Nephron (organoid): Measurements from ENCODE around the gene PPARG.
A peak's percentile ranks its signal among the peaks of the same experiment; 100 is the strongest.

Experiments
- H3K27ac Mint-ChIP-seq, 3 experiments: 2 replicates each; pipeline ENCODE4 v1.8.0; 2020; ENCODE audit warnings: mixed read lengths in 3 of 3, mild to moderate bottlenecking in 2 of 3, moderate library complexity in 1 of 3
- H3K27me3 Mint-ChIP-seq: 2 replicates; pipeline ENCODE4 v1.8.0; 2021; ENCODE audit warnings: low read depth, mild to moderate bottlenecking, moderate library complexity, mixed read lengths
- H3K36me3 Mint-ChIP-seq: 2 replicates; pipeline ENCODE4 v1.8.0; 2020; ENCODE audit warnings: low read depth, mixed read lengths
- H3K4me1 Mint-ChIP-seq: 2 replicates; pipeline ENCODE4 v1.8.0; 2020; ENCODE audit warnings: mixed read lengths
- H3K4me3 Mint-ChIP-seq, 3 experiments: 2 replicates each; pipeline ENCODE4 v1.8.0; 2020; ENCODE audit warnings: mild to moderate bottlenecking in 3 of 3, mixed read lengths in 3 of 3, moderate library complexity in 2 of 3
- H3K9me3 Mint-ChIP-seq: 2 replicates; pipeline ENCODE4 v1.8.0; 2020; ENCODE audit warnings: mixed read lengths
- CTCF ChIP-seq, 3 experiments: fragments of 200-600 bp; sonication (generic); IDR thresholded peaks; one replicate each; pipeline ENCODE4 v1.5.0; 2021; ENCODE audit warnings: antibody characterized with exemption in 3 of 3; ENCODE audit not compliant: unreplicated experiment in 3 of 3

Gene PPARG

GRCh38 chr3:12461097-12461649 lies 172.3 kb downstream of the PPARG start:
- H3K9me3 Mint-ChIP-seq: no peaks in the 10 kb centered on the region
- no peak for TF ChIP-seq CTCF (IDR thresholded peaks at IDR 0.05; ENCODE audit: unreplicated experiment in 3 of 3)
- no peak overlapping the region for H3K4me3 Mint-ChIP-seq
- no peaks in the 10 kb centered on the region for H3K36me3 Mint-ChIP-seq
- no peak overlapping the region for H3K27ac Mint-ChIP-seq
- H3K4me1 Mint-ChIP-seq: no peaks in the 10 kb centered on the region
- H3K27me3 Mint-ChIP-seq: peaks cover 4% of the 10 kb centered on the region

GRCh38 chr3:12462159-12462947 lies 173.5 kb downstream of the PPARG start:
- Mint-ChIP-seq H3K4me3 (no peak overlapping the region), H3K27me3 (peaks cover 4% of the 10 kb centered on the region), H3K9me3 (no peaks in the 10 kb centered on the region), H3K36me3 (no peaks in the 10 kb centered on the region), H3K4me1 (no peaks in the 10 kb centered on the region), H3K27ac (peak overlapping the region in 1 of 3 experiments; percentile 12)
- no peak for TF ChIP-seq CTCF (IDR thresholded peaks at IDR 0.05; ENCODE audit: unreplicated experiment in 3 of 3)

GRCh38 chr3:12463686-12464085 lies 174.8 kb downstream of the PPARG start:
- no peak overlapping the region for H3K27ac Mint-ChIP-seq
- no peaks in the 10 kb centered on the region for H3K27me3 Mint-ChIP-seq
- no peak for TF ChIP-seq CTCF (IDR thresholded peaks at IDR 0.05; ENCODE audit: unreplicated experiment in 3 of 3)
- no peaks in the 10 kb centered on the region for H3K9me3 Mint-ChIP-seq
- no peak overlapping the region for H3K4me3 Mint-ChIP-seq
- H3K4me1 Mint-ChIP-seq: no peaks in the 10 kb centered on the region
- no peaks in the 10 kb centered on the region for H3K36me3 Mint-ChIP-seq

DNA sequence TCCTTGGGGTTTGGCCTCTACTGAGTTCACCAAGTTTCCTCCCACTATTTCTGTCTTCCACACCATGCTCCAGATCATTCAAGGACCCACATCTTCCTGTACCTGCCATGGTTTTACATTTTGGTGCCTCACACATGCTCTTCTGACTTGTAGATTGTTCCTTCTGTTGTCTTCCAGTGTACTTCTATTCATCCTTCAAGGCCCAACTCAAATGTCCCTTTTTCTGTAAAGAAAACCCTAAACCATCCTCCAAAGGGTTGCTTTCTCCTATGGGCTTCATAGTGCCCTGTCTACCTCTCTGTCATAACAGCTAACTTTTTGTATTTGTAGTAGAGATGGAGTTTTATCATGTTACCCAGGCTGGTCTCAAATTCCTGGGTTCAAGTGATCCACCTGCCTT lies 175.3 kb downstream of the PPARG start:
- no peak for TF ChIP-seq CTCF (IDR thresholded peaks at IDR 0.05; ENCODE audit: unreplicated experiment in 3 of 3)
- Mint-ChIP-seq H3K9me3 (no peaks in the 10 kb centered on the region), H3K27ac (peak overlapping the region in 1 of 3 experiments; percentile 14), H3K4me1 (no peaks in the 10 kb centered on the region), H3K4me3 (no peak overlapping the region), H3K27me3 (no peaks in the 10 kb centered on the region), H3K36me3 (no peaks in the 10 kb centered on the region)

GRCh38 chr3:12465151-12465835 lies 176.4 kb downstream of the PPARG start:
- no peaks in the 10 kb centered on the region for H3K9me3 Mint-ChIP-seq
- H3K36me3 Mint-ChIP-seq: no peaks in the 10 kb centered on the region
- H3K27ac Mint-ChIP-seq: peak overlapping the region; percentile 66 to 93 (median 85)
- no peak overlapping the region for H3K4me3 Mint-ChIP-seq
- H3K27me3 Mint-ChIP-seq: no peaks in the 10 kb centered on the region
- no peak for TF ChIP-seq CTCF (IDR thresholded peaks at IDR 0.05; ENCODE audit: unreplicated experiment in 3 of 3)
- H3K4me1 Mint-ChIP-seq: no peaks in the 10 kb centered on the region
